Right ventricle myocardium inferior (tissue), 1 donor: Measurements from ENCODE around the gene TXNRD2. TPM values are rescaled to one million over a fixed set of nuclear protein-coding genes. Genes with fewer than 3 reads are reported as not detected.
"Not testable (repeated sequence)": the region's sequence is repeated elsewhere in the genome, so short reads cannot be mapped to it uniquely, and the experiment has no call there.

ENCODE experiments used
- ATAC-seq: fragments of 200-7000 bp; cut with Tn5 transposase; one replicate; pipeline ENCODE4 v1.9.1; 2020; ENCODE audit warnings: mild to moderate bottlenecking, moderate library complexity
- DNase-seq: peaks from one replicate; pipeline ENCODE4 v3.0.0; 2021; ENCODE audit errors: missing footprints
- intact Hi-C: fragments of 100-400 bp; cut with DNase I; formaldehyde crosslinking; loops from one replicate; pipeline ENCODE4 v1.11.0; 2022
- total RNA-seq: library from RNA; stranded (reverse); fragmentation: NEBNext Ultra II Directional; extraction: Animal tissue kit (Norgen Biotek cat#: 25700); gene quantifications from one replicate; pipeline ENCODE4 v1.2.1, GENCODE V29; 2021
- donor health status: DM: no; HTN: yes; CAD: no; lungs with severe emphysema.

Gene TXNRD2
- total RNA-seq, 1 donor from 2014 or later: 40.9 TPM

- DNase-seq: no peak
- intact Hi-C loops: no loop called here
- ATAC-seq: no peak
Observed at GRCh38 chr22:19848298-19849224, 93.1 kb downstream of the TXNRD2 start.

- ATAC-seq: no peak
- DNase-seq: no peak
- intact Hi-C loops: no loop called here
Observed at GRCh38 chr22:19847345-19847632, 94.3 kb downstream of the TXNRD2 start.

GRCh38 chr22:19846620-19847344, 94.8 kb downstream of the TXNRD2 start:
- ATAC-seq (no peak), DNase-seq (no peak)
- intact Hi-C loops: no loop called here

- DNase-seq (no peak), ATAC-seq (no peak)
- intact Hi-C loops: no loop called here
Observed at GRCh38 chr22:19845054-19845722, 96.4 kb downstream of the TXNRD2 start.

- peak; percentile 82 for DNase-seq
- intact Hi-C loops: no loop called here
- ATAC-seq: peak; percentile 59
Observed at GRCh38 chr22:19844377-19845053, 97.1 kb downstream of the TXNRD2 start.

- intact Hi-C loops: no loop called here
Observed at GRCh38 chr22:19843857-19844376, 97.7 kb downstream of the TXNRD2 start.

GRCh38 chr22:19843107-19843856, 98.3 kb downstream of the TXNRD2 start:
- peak; percentile 55 for DNase-seq

More at GRCh38 chr22:19843857-19844376, 97.7 kb downstream of the TXNRD2 start:
- DNase-seq (peak; percentile 55), ATAC-seq (peak; percentile 6)

GRCh38 chr22:19842393-19843106, 99.1 kb downstream of the TXNRD2 start:
- intact Hi-C loops: no loop called here
- DNase-seq: no peak
- no peak for ATAC-seq

More at GRCh38 chr22:19843107-19843856, 98.3 kb downstream of the TXNRD2 start:
- intact Hi-C loops: no loop called here
- ATAC-seq: no peak

GRCh38 chr22:19841641-19842392, 99.8 kb downstream of the TXNRD2 start:
- intact Hi-C loops: no loop called here
- ATAC-seq (no peak), DNase-seq (no peak)

GRCh38 chr22:19840955-19841640, 100.5 kb downstream of the TXNRD2 start:
- DNase-seq (no peak), ATAC-seq (no peak)
- intact Hi-C loops: no loop called here

GRCh38 chr22:19840059-19840458, 101.6 kb downstream of the TXNRD2 start:
- ATAC-seq (no peak), DNase-seq (no peak)
- intact Hi-C loops: no loop called here

- intact Hi-C loops: no loop called here
- no peak for DNase-seq
- no peak for ATAC-seq
Observed at GRCh38 chr22:19837915-19838314, 103.7 kb downstream of the TXNRD2 start.

GRCh38 chr22:19836512-19836911, 105.1 kb downstream of the TXNRD2 start:
- DNase-seq (no peak), ATAC-seq (no peak)
- intact Hi-C loops: no loop called here

- ATAC-seq: no peak
- intact Hi-C loops: no loop called here
- DNase-seq: no peak
Observed at GRCh38 chr22:19834599-19834998, 107.0 kb downstream of the TXNRD2 start.

GRCh38 chr22:19833327-19833726, 108.3 kb downstream of the TXNRD2 start:
- DNase-seq, intact Hi-C loops, ATAC-seq: not testable (repeated sequence)

- DNase-seq (no peak), ATAC-seq (no peak)
- intact Hi-C loops: no loop called here
Observed at GRCh38 chr22:19832476-19833108, 109.0 kb downstream of the TXNRD2 start.
